Trophoblast cell (in vitro differentiated cells and primary cell): ENCODE results near the gene CARD10.
"Not testable (repeated sequence)": the region's sequence is repeated elsewhere in the genome, so short reads cannot be mapped to it uniquely, and the experiment has no call there.

Experiments
- DNase-seq, 2 donors: peaks; one replicate each; pipeline ENCODE4 v3.0.0-alpha.2; 2016
- H2AFZ ChIP-seq: 2 replicates; pipeline ENCODE4 v1.6.1; 2013; ENCODE audit warnings: low read length, moderate library complexity, mild to moderate bottlenecking; ENCODE audit not compliant: insufficient read depth, poor library complexity
- H2AK5ac ChIP-seq: 2 replicates; pipeline ENCODE4 v1.6.1; 2013; ENCODE audit warnings: mild to moderate bottlenecking, low read length
- H2BK120ac ChIP-seq: 2 replicates; pipeline ENCODE4 v1.6.1; 2013; ENCODE audit warnings: low read length, mild to moderate bottlenecking, moderate library complexity; ENCODE audit not compliant: insufficient read depth, poor library complexity
- H2BK12ac ChIP-seq: 2 replicates; pipeline ENCODE4 v1.6.1; 2013; ENCODE audit warnings: mild to moderate bottlenecking, low read length, moderate library complexity
- H2BK5ac ChIP-seq: 2 replicates; pipeline ENCODE4 v1.6.1; 2013; ENCODE audit warnings: low read length, low read depth, moderate library complexity, mild to moderate bottlenecking; ENCODE audit not compliant: poor library complexity
- H3K14ac ChIP-seq: 2 replicates; pipeline ENCODE4 v1.6.1; 2013; ENCODE audit warnings: mild to moderate bottlenecking, low read length
- H3K18ac ChIP-seq: 2 replicates; pipeline ENCODE4 v1.6.1; 2013; ENCODE audit warnings: mild to moderate bottlenecking, low read length
- H3K23ac ChIP-seq: 2 replicates; pipeline ENCODE4 v1.6.1; 2013; ENCODE audit warnings: low read length
- H3K27ac ChIP-seq: 2 replicates; pipeline ENCODE4 v1.5.1; 2013; ENCODE audit warnings: low read depth, mild to moderate bottlenecking, inconsistent platforms, low read length, moderate library complexity
- H3K27me3 ChIP-seq: 2 replicates; pipeline ENCODE4 v1.6.1; 2013; ENCODE audit warnings: inconsistent platforms, mild to moderate bottlenecking, low read length, moderate library complexity; ENCODE audit not compliant: insufficient read depth
- H3K36me3 ChIP-seq, 2 experiments: 1 replicate in 1 of 2; 2 replicates in 1 of 2; pipeline ENCODE4 v1.6.1; 2013; ENCODE audit warnings: low read length in 2 of 2, mild to moderate bottlenecking in 2 of 2, moderate library complexity in 1 of 2; ENCODE audit not compliant: insufficient read depth in 2 of 2, control insufficient read depth in 1 of 2
- H3K4ac ChIP-seq: 2 replicates; pipeline ENCODE4 v1.6.1; 2013; ENCODE audit warnings: low read depth, mild to moderate bottlenecking, low read length, moderate library complexity
- H3K4me1 ChIP-seq, 2 experiments: 1 replicate in 1 of 2; 2 replicates in 1 of 2; pipeline ENCODE4 v1.6.1; 2013; ENCODE audit warnings: low read length in 2 of 2, mild to moderate bottlenecking in 2 of 2, moderate library complexity in 1 of 2; ENCODE audit not compliant: insufficient read depth in 2 of 2, control insufficient read depth in 1 of 2
- H3K4me2 ChIP-seq: 2 replicates; pipeline ENCODE4 v1.6.1; 2013; ENCODE audit warnings: inconsistent platforms, mild to moderate bottlenecking, low read length, moderate library complexity
- H3K4me3 ChIP-seq: 2 replicates; pipeline ENCODE4 v1.5.1; 2013; ENCODE audit warnings: mild to moderate bottlenecking, low read depth, low read length, inconsistent platforms
- H3K79me1 ChIP-seq: one replicate; pipeline ENCODE4 v1.6.1; 2013; ENCODE audit warnings: low read length
- H3K79me2 ChIP-seq: 2 replicates; pipeline ENCODE4 v1.6.1; 2013; ENCODE audit warnings: low read length, mild to moderate bottlenecking; ENCODE audit not compliant: control insufficient read depth, insufficient read depth, poor library complexity
- H3K9ac ChIP-seq: 2 replicates; pipeline ENCODE4 v1.6.1; 2013; ENCODE audit warnings: mild to moderate bottlenecking, low read length
- H3K9me3 ChIP-seq: 2 replicates; pipeline ENCODE4 v1.6.1; 2013; ENCODE audit warnings: low read depth, mild to moderate bottlenecking, control low read depth, inconsistent platforms, low read length; ENCODE audit not compliant: insufficient read depth
- H4K12ac ChIP-seq: 2 replicates; pipeline ENCODE4 v1.6.1; 2013; ENCODE audit warnings: low read depth, mild to moderate bottlenecking, low read length, moderate library complexity
- H4K8ac ChIP-seq: 2 replicates; pipeline ENCODE4 v1.6.1; 2013; ENCODE audit warnings: low read depth, mild to moderate bottlenecking, low read length, moderate library complexity
- H4K91ac ChIP-seq: one replicate; pipeline ENCODE4 v1.6.1; 2013; ENCODE audit warnings: low read depth, mild to moderate bottlenecking, low read length, moderate library complexity
- WGBS: extraction: QIAGEN DNeasy Blood & Tissue Kit; methylation state at CpG from one replicate; pipeline ENCODE4 v1.1.7; 2013; ENCODE audit warnings: missing lambda C conversion rate; ENCODE audit not compliant: insufficient read length, insufficient coverage; ENCODE audit errors: extremely low coverage; 5-methylcytosine and 5-hydroxymethylcytosine counted together

The CARD10 gene

GRCh38 chr22:37542416-37542815 is 23.2 kb upstream of the CARD10 start:
- H3K27me3 ChIP-seq, H3K18ac ChIP-seq, H2BK5ac ChIP-seq, H3K4me3 ChIP-seq, H3K79me2 ChIP-seq, H4K12ac ChIP-seq, H3K14ac ChIP-seq, H3K4ac ChIP-seq, H3K9ac ChIP-seq, H3K36me3 ChIP-seq, H3K9me3 ChIP-seq, H2AFZ ChIP-seq, H4K8ac ChIP-seq, H3K23ac ChIP-seq, H3K4me2 ChIP-seq: not testable (repeated sequence)
- DNase-seq = peak in 1 of 2 donors; percentile 24
- Histone ChIP-seq H3K27ac (peak overlapping the region; percentile 35), H2BK12ac (peak overlapping the region; percentile 6), H2BK120ac (peak overlapping the region; percentile 14), H3K79me1 (peaks cover 37% of the 10 kb centered on the region), H2AK5ac (peak overlapping the region; percentile 27), H3K4me1 (peaks cover 39 to 42% of the 10 kb centered on the region in 2 experiments), H4K91ac (peak overlapping the region; percentile 64)
- WGBS = no CpG with 5 or more reads among the region's 4 CpGs

DNA sequence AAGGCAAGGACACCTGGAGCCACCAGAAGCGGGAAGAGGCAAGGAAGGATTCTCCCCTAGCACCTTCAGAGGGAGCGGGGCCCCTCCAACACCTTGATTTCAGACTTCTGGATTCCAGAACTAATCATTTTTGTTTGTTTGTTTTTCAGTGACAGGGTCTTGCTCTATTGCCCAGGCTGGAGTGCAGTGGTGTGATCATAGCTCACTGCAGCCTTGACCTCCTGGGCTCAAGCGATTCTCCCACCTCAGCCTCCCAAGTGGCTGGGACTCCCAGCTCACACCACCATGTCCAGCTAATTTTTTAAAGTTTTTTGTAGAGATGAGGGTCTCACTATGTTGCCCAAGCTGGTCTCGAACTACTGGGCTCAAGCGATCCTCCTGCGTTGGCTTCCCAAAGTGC is 20.6 kb upstream of the CARD10 start:
- H3K14ac ChIP-seq, H3K27ac ChIP-seq, H3K27me3 ChIP-seq, H3K9ac ChIP-seq, H2BK12ac ChIP-seq, H3K36me3 ChIP-seq, H2BK5ac ChIP-seq, H2BK120ac ChIP-seq, H4K12ac ChIP-seq, H3K4me2 ChIP-seq, H2AFZ ChIP-seq, H4K8ac ChIP-seq, H3K4me3 ChIP-seq, H4K91ac ChIP-seq, H3K9me3 ChIP-seq, H3K79me2 ChIP-seq, DNase-seq, H3K18ac ChIP-seq, H3K23ac ChIP-seq, H3K4ac ChIP-seq: not testable (repeated sequence)
- Histone ChIP-seq H2AK5ac (peak overlapping the region; percentile 13), H3K79me1 (peaks cover 13% of the 10 kb centered on the region), H3K4me1 (peaks cover 18 to 21% of the 10 kb centered on the region in 2 experiments)
- no CpG with 5 or more reads among the region's 6 CpGs for WGBS

- Histone ChIP-seq H2BK5ac (peak overlapping the region; percentile 64), H4K91ac (no peak overlapping the region), H3K79me1 (peaks cover 7% of the 10 kb centered on the region)
Measured at GRCh38 chr22:37538590-37539357, 19.6 kb upstream of the CARD10 start.

DNA sequence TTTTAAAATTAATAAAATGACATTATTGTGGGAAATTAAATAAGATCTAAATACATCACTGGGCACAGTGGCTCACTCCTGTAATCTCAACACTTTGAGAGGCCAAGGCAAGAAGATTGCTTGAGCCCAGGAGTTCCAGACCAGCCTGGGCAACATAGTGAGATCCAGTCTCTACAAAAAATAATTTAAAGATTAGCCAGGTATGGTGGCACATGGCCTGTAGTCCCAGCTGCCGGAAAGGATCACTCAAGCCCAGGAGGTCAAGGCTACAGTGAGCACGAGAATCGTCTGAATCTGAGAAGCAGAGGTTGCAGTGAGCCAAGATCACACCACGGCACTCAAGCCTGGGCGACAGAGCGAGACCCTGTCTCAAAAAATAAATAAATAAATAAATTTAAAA is 15.9 kb upstream of the CARD10 start:
- Histone ChIP-seq H3K79me2 (no peaks in the 10 kb centered on the region), H3K4me3 (no peak overlapping the region), H2BK12ac (no peak overlapping the region), H3K4me1 (peaks cover 0 to 3% of the 10 kb centered on the region in 2 experiments), H4K12ac (no peak overlapping the region), H3K4me2 (no peak overlapping the region), H3K27ac (no peak overlapping the region), H3K9ac (no peak overlapping the region), H3K27me3 (no peaks in the 10 kb centered on the region), H3K36me3 (no peaks in the 10 kb centered on the region), H4K8ac (no peak overlapping the region), H3K23ac (no peak overlapping the region), H2BK120ac (no peak overlapping the region), H3K18ac (no peak overlapping the region), H2BK5ac (no peak overlapping the region), H3K9me3 (no peaks in the 10 kb centered on the region), H2AK5ac (no peak overlapping the region), H2AFZ (no peak overlapping the region), H3K79me1 (peaks cover 2% of the 10 kb centered on the region), H3K4ac (no peak overlapping the region), H4K91ac (no peak overlapping the region), H3K14ac (no peak overlapping the region)
- DNase-seq = no peak
- no CpG with 5 or more reads among the region's 6 CpGs for WGBS

More at GRCh38 chr22:37538590-37539357, 19.6 kb upstream of the CARD10 start:
- no peak overlapping the region for H3K4ac ChIP-seq
- no peak overlapping the region for H3K23ac ChIP-seq
- peak overlapping the region; percentile 74 for H2BK120ac ChIP-seq
- H2AFZ ChIP-seq = peak overlapping the region; percentile 72
- H3K9ac ChIP-seq = no peak overlapping the region
- H2AK5ac ChIP-seq = no peak overlapping the region
- no peaks in the 10 kb centered on the region for H3K9me3 ChIP-seq
- no peak overlapping the region for H4K12ac ChIP-seq
- H3K14ac ChIP-seq = no peak overlapping the region
- no peak overlapping the region for H3K4me2 ChIP-seq
- no peak overlapping the region for H3K27ac ChIP-seq
- H3K4me1 ChIP-seq = peaks cover 15 to 16% of the 10 kb centered on the region in 2 experiments
- H3K18ac ChIP-seq = no peak overlapping the region
- DNase-seq = peak; percentile 92 to 97
- H3K27me3 ChIP-seq = no peaks in the 10 kb centered on the region
- H3K79me2 ChIP-seq = no peaks in the 10 kb centered on the region
- peak overlapping the region; percentile 55 for H2BK12ac ChIP-seq
- no peak overlapping the region for H4K8ac ChIP-seq
- no peak overlapping the region for H3K4me3 ChIP-seq
- WGBS = no CpG with 5 or more reads among the region's 20 CpGs
- no peaks in the 10 kb centered on the region for H3K36me3 ChIP-seq
